HEK293 (cell line): Measurements from ENCODE around the gene TSR3.

Experiments
- CTCF ChIA-PET: fragments of 350-600 bp; formaldehyde crosslinking; extraction: SDS; loops from one replicate; lab custom pipeline; 2021; ENCODE audit warnings: antibody characterized with exemption; lab: Yijun Ruan, JAX
- POLR2A ChIA-PET: fragments of 300-600 bp; formaldehyde crosslinking; extraction: SDS; loops from one replicate; lab custom pipeline; 2020; ENCODE audit warnings: antibody characterized with exemption, inconsistent platforms; lab: Yijun Ruan, JAX
- H3K27ac ChIP-seq: fragments of 200-500 bp; sonication (Bioruptor generic); 2 replicates; pipeline ENCODE4 v1.5.1; 2014; ENCODE audit warnings: low read depth, low read length, control low read depth, inconsistent platforms; ENCODE audit errors: extremely low read depth
- H3K36me3 ChIP-seq, 2 experiments: fragments of 200-500 bp in 1 of 2; sonication (Bioruptor generic) in 1 of 2; 1 replicate in 1 of 2; 2 replicates in 1 of 2; pipeline ENCODE4 v1.5.1; 2014 to 2017; ENCODE audit warnings: inconsistent platforms in 2 of 2, low read length in 2 of 2; ENCODE audit not compliant: control insufficient read depth in 2 of 2, insufficient read depth in 1 of 2
- H3K4me1 ChIP-seq: fragments of 200-500 bp; sonication (Bioruptor generic); 2 replicates; pipeline ENCODE4 v1.5.1; 2014; ENCODE audit warnings: mild to moderate bottlenecking, low read length, inconsistent platforms; ENCODE audit not compliant: control insufficient read depth, insufficient read depth
- H3K4me3 ChIP-seq: 2 replicates; pipeline ENCODE4 v1.5.1; 2011; ENCODE audit warnings: low read depth, mild to moderate bottlenecking, control low read depth, low read length, moderate library complexity
- H3K9me3 ChIP-seq: fragments of 200-500 bp; sonication (Bioruptor generic); 2 replicates; pipeline ENCODE4 v1.5.1; 2014; ENCODE audit warnings: low read depth, low read length, inconsistent platforms; ENCODE audit not compliant: control insufficient read depth, insufficient read depth
- EGR2 ChIP-seq: fragments of 450-650 bp; formaldehyde crosslinking; IDR thresholded peaks from 2 replicates; pipeline ENCODE4 v1.5.1; 2016; ENCODE audit warnings: low read depth, missing biosample characterization, missing genetic modification characterization
- FEZF1 ChIP-seq: fragments of 450-650 bp; formaldehyde crosslinking; IDR thresholded peaks from 2 replicates; pipeline ENCODE4 v1.5.1; 2016; ENCODE audit warnings: missing biosample characterization, missing genetic modification characterization
- KLF1 ChIP-seq: fragments of 450-650 bp; formaldehyde crosslinking; IDR thresholded peaks from 2 replicates; pipeline ENCODE4 v1.5.1; 2016; ENCODE audit warnings: missing biosample characterization, missing genetic modification characterization
- SCRT1 ChIP-seq: fragments of 450-650 bp; formaldehyde crosslinking; IDR thresholded peaks from 2 replicates; pipeline ENCODE4 v1.5.1; 2016; ENCODE audit warnings: missing biosample characterization, missing genetic modification characterization, borderline replicate concordance
- SCRT2 ChIP-seq: fragments of 450-650 bp; formaldehyde crosslinking; IDR thresholded peaks from 2 replicates; pipeline ENCODE4 v1.5.1; 2016; ENCODE audit warnings: missing biosample characterization, missing genetic modification characterization
- ZBTB20 ChIP-seq: fragments of 450-650 bp; formaldehyde crosslinking; IDR thresholded peaks from 2 replicates; pipeline ENCODE4 v1.5.1; 2016; ENCODE audit warnings: missing biosample characterization, missing genetic modification characterization
- ZBTB21 ChIP-seq: fragments of 450-650 bp; formaldehyde crosslinking; IDR thresholded peaks from 2 replicates; pipeline ENCODE4 v1.5.1; 2017; ENCODE audit warnings: missing biosample characterization, missing genetic modification characterization
- ZBTB7A ChIP-seq: fragments of 450-650 bp; formaldehyde crosslinking; IDR thresholded peaks from 2 replicates; pipeline ENCODE4 v1.5.1; 2016; ENCODE audit warnings: low read depth, missing biosample characterization, missing genetic modification characterization
- ZBTB8A ChIP-seq: fragments of 450-650 bp; formaldehyde crosslinking; IDR thresholded peaks from 2 replicates; pipeline ENCODE4 v1.5.1; 2016; ENCODE audit warnings: missing biosample characterization, missing genetic modification characterization
- ZEB2 ChIP-seq: fragments of 450-650 bp; formaldehyde crosslinking; IDR thresholded peaks from 2 replicates; pipeline ENCODE4 v1.5.1; 2016; ENCODE audit warnings: missing biosample characterization, missing genetic modification characterization
- ZFHX2 ChIP-seq: fragments of 450-650 bp; formaldehyde crosslinking; conservative IDR thresholded peaks from 2 replicates; pipeline ENCODE4 v1.5.1; 2016; ENCODE audit warnings: missing biosample characterization, missing genetic modification characterization
- ZNF146 ChIP-seq: fragments of 450-650 bp; formaldehyde crosslinking; IDR thresholded peaks from 2 replicates; pipeline ENCODE4 v1.5.1; 2016; ENCODE audit warnings: missing biosample characterization, missing genetic modification characterization
- ZNF157 ChIP-seq: fragments of 450-650 bp; formaldehyde crosslinking; IDR thresholded peaks from 2 replicates; pipeline ENCODE4 v1.5.1; 2016; ENCODE audit warnings: missing biosample characterization, missing genetic modification characterization
- ZNF169 ChIP-seq: fragments of 450-650 bp; formaldehyde crosslinking; IDR thresholded peaks from 2 replicates; pipeline ENCODE4 v1.5.1; 2016; ENCODE audit warnings: missing biosample characterization, missing genetic modification characterization
- ZNF274 ChIP-seq, 2 experiments: fragments of 200-500 bp in 1 of 2; fragments of 450-650 bp in 1 of 2; sonication (Bioruptor generic) in 1 of 2; formaldehyde crosslinking in 1 of 2; IDR thresholded peaks; 2 replicates each; pipeline versions ENCODE4 v1.5.1 to v1.6.1; 2014 to 2016; ENCODE audit warnings: borderline replicate concordance in 1 of 2, inconsistent platforms in 1 of 2, low read length in 1 of 2, missing biosample characterization in 1 of 2, missing genetic modification characterization in 1 of 2
- ZNF335 ChIP-seq: fragments of 450-650 bp; formaldehyde crosslinking; conservative IDR thresholded peaks from 2 replicates; pipeline ENCODE4 v1.5.1; 2016; ENCODE audit warnings: missing biosample characterization, missing genetic modification characterization
- ZNF37A ChIP-seq: fragments of 450-650 bp; IDR thresholded peaks from 2 replicates; pipeline ENCODE4 v1.5.1; 2018; ENCODE audit warnings: missing biosample characterization, missing genetic modification characterization
- ZNF394 ChIP-seq: fragments of 450-650 bp; formaldehyde crosslinking; IDR thresholded peaks from 2 replicates; pipeline ENCODE4 v1.5.1; 2016; ENCODE audit warnings: missing biosample characterization, missing genetic modification characterization, mild to moderate bottlenecking, moderate library complexity, borderline replicate concordance
- ZNF416 ChIP-seq: fragments of 450-650 bp; formaldehyde crosslinking; IDR thresholded peaks from 2 replicates; pipeline ENCODE4 v1.5.1; 2016; ENCODE audit warnings: missing biosample characterization, missing genetic modification characterization
- ZNF473 ChIP-seq: fragments of 450-650 bp; formaldehyde crosslinking; IDR thresholded peaks from 2 replicates; pipeline ENCODE4 v1.5.1; 2017; ENCODE audit warnings: missing biosample characterization, missing genetic modification characterization
- ZNF510 ChIP-seq: fragments of 450-650 bp; formaldehyde crosslinking; IDR thresholded peaks from 2 replicates; pipeline ENCODE4 v1.5.1; 2018; ENCODE audit warnings: mild to moderate bottlenecking, missing genetic modification characterization, missing biosample characterization; ENCODE audit not compliant: insufficient replicate concordance
- ZNF529 ChIP-seq: fragments of 450-650 bp; formaldehyde crosslinking; IDR thresholded peaks from 2 replicates; pipeline ENCODE4 v1.5.1; 2017; ENCODE audit warnings: missing genetic modification characterization, missing biosample characterization; ENCODE audit not compliant: insufficient replicate concordance
- ZNF549 ChIP-seq: fragments of 450-650 bp; IDR thresholded peaks from 2 replicates; pipeline ENCODE4 v1.5.1; 2018; ENCODE audit warnings: missing biosample characterization, missing genetic modification characterization, mild to moderate bottlenecking, inconsistent platforms, moderate library complexity
- ZNF624 ChIP-seq: fragments of 450-650 bp; formaldehyde crosslinking; IDR thresholded peaks from 2 replicates; pipeline ENCODE4 v1.5.1; 2017; ENCODE audit warnings: missing biosample characterization, missing genetic modification characterization
- ZNF670 ChIP-seq: fragments of 450-650 bp; formaldehyde crosslinking; IDR thresholded peaks from 2 replicates; pipeline ENCODE4 v1.5.1; 2016; ENCODE audit warnings: missing biosample characterization, missing genetic modification characterization, low read depth
- ZNF677 ChIP-seq: fragments of 450-650 bp; IDR thresholded peaks from 2 replicates; pipeline ENCODE4 v1.5.0; 2018; ENCODE audit warnings: missing biosample characterization, mild to moderate bottlenecking, missing genetic modification characterization, moderate library complexity
- ZSCAN16 ChIP-seq: fragments of 450-650 bp; formaldehyde crosslinking; IDR thresholded peaks from 2 replicates; pipeline ENCODE4 v1.5.1; 2016; ENCODE audit warnings: missing biosample characterization, missing genetic modification characterization
- ZXDB ChIP-seq: fragments of 450-650 bp; formaldehyde crosslinking; IDR thresholded peaks from 2 replicates; pipeline ENCODE4 v1.5.1; 2016; ENCODE audit warnings: missing biosample characterization, missing genetic modification characterization
- TF ChIP-seq, protein P1 (sequence below): fragments of 450-650 bp; formaldehyde crosslinking; IDR thresholded peaks from 2 replicates; pipeline ENCODE4 v1.5.1; 2016; ENCODE audit warnings: missing biosample characterization, missing genetic modification characterization, low read depth
- TF ChIP-seq, protein P2 (sequence below): fragments of 450-650 bp; formaldehyde crosslinking; IDR thresholded peaks from 2 replicates; pipeline ENCODE4 v1.5.1; 2016; ENCODE audit warnings: missing biosample characterization, missing genetic modification characterization

The TSR3 gene

DNA sequence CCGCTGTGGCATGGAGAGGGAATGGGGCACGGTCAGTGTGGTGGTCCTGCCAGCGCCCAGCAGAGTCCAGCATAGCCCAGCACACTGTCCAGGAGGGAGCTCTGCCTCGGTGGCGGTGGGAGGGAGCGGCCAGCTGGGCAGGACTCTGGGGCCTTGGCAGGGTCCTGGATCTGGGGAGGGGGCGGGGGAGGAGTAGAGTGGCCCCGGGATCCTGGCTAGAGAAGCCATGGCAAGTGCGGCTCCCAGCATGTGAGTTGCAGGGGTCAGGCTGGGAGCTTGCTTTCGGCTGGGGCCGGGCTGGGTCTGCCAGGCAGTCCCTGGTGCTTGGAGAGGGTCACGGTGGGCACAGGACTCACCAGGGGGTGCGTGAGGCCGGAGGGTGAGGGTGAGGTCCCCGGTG, 3.9 kb upstream of the TSR3 start (continued):
- no peak for TF ChIP-seq ZNF677 (tag by site-specific recombination)
- TF ChIP-seq ZNF549 (tag by site-specific recombination), result no peak
- no peak for TF ChIP-seq ZNF37A (tag by site-specific recombination)

DNA sequence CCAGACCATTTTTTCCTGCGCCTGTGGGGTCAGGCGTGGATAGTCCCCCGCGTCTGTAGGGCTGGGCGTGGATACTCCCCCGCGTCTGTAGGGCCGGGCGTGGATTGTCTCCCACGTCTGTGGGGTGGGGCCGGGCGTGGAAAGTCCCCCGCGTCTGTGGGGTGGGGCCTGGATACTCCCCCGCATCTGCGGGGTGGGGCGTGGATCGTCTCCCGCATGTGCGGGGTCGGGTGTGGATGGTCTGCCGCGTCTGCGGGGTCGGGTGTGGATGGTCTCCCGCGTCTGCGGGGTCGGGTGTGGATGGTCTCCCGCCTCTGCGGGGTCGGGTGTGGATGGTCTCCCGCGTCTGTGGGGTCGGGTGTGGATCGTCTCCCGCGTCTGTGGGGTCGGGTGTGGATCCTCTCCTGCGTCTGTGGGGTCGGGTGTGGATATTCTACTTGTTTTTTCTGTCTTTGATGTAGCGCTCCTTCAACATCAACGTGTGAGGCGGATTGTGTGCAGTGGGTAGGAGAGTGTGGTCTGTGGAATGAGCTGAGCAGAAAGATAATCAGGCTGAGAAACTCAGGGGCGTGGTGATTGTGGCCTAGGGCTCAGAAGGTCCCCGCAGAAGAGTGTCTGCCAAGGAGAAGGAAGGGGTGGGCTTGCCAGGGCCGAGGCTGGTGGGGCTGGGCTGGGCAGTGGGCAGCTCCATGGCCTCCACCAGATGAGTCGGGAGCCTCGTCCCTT, 3.3 kb upstream of the TSR3 start:
- CTCF ChIA-PET, result interaction anchor here (0.8 kb wide), 1 partner anchor 9 kb away, joined by 5 read pairs; no protein-coding TSS in a partner anchor
- no peaks in the 10 kb centered on the region for H3K9me3 ChIP-seq
- no peak overlapping the region for H3K4me3 ChIP-seq
- H3K36me3 ChIP-seq, result peaks cover 0 to 17% of the 10 kb centered on the region in 2 experiments; a peak in 2 of 3 replicates
- H3K4me1 ChIP-seq, result peaks cover 5% of the 10 kb centered on the region; the same call in 1 of the 2 replicates
- peak; percentile 33 for TF ChIP-seq EGR2
- TF ChIP-seq ZNF624 (tag by site-specific recombination), result no peak
- TF ChIP-seq ZNF169, result no peak
- no peak for TF ChIP-seq ZEB2 (tag by site-specific recombination)
- no peak for TF ChIP-seq ZNF274 (IDR thresholded peaks at IDR 0.05; ENCODE audit: low read length)
- TF ChIP-seq ZNF274 (tag by site-specific recombination; IDR thresholded peaks at IDR 0.05; ENCODE audit: borderline replicate concordance), result no peak
- TF ChIP-seq ZNF416 (tag by site-specific recombination), result no peak
- no peak for TF ChIP-seq ZXDB (tag by site-specific recombination)
- TF ChIP-seq ZNF529 (tag by site-specific recombination), result no peak
- TF ChIP-seq, protein P1, sequence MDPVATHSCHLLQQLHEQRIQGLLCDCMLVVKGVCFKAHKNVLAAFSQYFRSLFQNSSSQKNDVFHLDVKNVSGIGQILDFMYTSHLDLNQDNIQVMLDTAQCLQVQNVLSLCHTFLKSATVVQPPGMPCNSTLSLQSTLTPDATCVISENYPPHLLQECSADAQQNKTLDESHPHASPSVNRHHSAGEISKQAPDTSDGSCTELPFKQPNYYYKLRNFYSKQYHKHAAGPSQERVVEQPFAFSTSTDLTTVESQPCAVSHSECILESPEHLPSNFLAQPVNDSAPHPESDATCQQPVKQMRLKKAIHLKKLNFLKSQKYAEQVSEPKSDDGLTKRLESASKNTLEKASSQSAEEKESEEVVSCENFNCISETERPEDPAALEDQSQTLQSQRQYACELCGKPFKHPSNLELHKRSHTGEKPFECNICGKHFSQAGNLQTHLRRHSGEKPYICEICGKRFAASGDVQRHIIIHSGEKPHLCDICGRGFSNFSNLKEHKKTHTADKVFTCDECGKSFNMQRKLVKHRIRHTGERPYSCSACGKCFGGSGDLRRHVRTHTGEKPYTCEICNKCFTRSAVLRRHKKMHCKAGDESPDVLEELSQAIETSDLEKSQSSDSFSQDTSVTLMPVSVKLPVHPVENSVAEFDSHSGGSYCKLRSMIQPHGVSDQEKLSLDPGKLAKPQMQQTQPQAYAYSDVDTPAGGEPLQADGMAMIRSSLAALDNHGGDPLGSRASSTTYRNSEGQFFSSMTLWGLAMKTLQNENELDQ (tag by site-specific recombination), result no peak
- no peak for TF ChIP-seq ZNF670 (tag by site-specific recombination)
- peak; percentile 50; the same call in 1 of the 2 replicates for TF ChIP-seq KLF1
- no peak for TF ChIP-seq SCRT1 (tag by site-specific recombination)
- TF ChIP-seq, protein P2, sequence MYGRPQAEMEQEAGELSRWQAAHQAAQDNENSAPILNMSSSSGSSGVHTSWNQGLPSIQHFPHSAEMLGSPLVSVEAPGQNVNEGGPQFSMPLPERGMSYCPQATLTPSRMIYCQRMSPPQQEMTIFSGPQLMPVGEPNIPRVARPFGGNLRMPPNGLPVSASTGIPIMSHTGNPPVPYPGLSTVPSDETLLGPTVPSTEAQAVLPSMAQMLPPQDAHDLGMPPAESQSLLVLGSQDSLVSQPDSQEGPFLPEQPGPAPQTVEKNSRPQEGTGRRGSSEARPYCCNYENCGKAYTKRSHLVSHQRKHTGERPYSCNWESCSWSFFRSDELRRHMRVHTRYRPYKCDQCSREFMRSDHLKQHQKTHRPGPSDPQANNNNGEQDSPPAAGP (tag by site-specific recombination), result no peak
- no peak for TF ChIP-seq ZNF394 (tag by site-specific recombination)
- no peak for TF ChIP-seq FEZF1 (tag by site-specific recombination)
- TF ChIP-seq, all 188 proteins: peak for 2
- POLR2A ChIA-PET, result no interaction called here
- no peak overlapping the region for H3K27ac ChIP-seq

DNA sequence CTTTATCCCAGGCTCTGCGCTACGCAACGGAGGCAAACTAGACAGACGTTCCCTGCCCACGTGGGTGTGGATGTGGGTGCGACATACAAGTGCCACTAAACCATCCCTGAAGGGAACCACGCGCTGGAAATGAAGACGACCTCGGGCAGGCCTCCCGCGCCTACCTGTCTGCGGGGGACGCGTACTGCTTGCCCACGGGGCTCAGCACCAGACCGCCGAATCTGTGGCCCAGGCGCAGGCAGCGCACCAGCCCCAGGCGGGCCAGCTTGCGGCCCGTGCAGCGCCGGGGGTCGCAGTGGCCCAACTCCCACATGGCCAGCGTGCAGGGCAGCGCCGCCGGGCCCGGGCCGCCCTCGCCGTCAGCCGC, 480 bp downstream of the TSR3 start:
- Histone ChIP-seq H3K36me3 (peaks cover 0 to 34% of the 10 kb centered on the region in 2 experiments; a peak in 1 of 3 replicates), H3K9me3 (no peaks in the 10 kb centered on the region), H3K4me3 (peak overlapping the region; percentile 96), H3K27ac (peak overlapping the region; percentile 47; the same call in 1 of the 2 replicates), H3K4me1 (peaks cover 5% of the 10 kb centered on the region; the same call in 1 of the 2 replicates)
- ChIA-PET POLR2A (interaction anchor here (1.1 kb wide), 1 partner anchor 8 kb away, joined by 4 read pairs; no protein-coding TSS in a partner anchor), CTCF (interaction anchor here (0.6 kb wide), 1 partner anchor 61 kb away, joined by 3 read pairs; no protein-coding TSS in a partner anchor)
- TF ChIP-seq ZBTB7A (tag by site-specific recombination) (no peak), ZBTB8A (tag by site-specific recombination) (no peak), ZNF335 (peak; percentile 59), ZSCAN16 (tag by site-specific recombination) (no peak), ZBTB21 (tag by site-specific recombination) (no peak), ZFHX2 (tag by site-specific recombination) (peak; percentile 80), ZNF473 (tag by site-specific recombination) (no peak), SCRT2 (tag by site-specific recombination) (no peak), ZNF510 (tag by site-specific recombination) (no peak), ZNF157 (tag by site-specific recombination) (no peak), ZBTB20 (tag by site-specific recombination) (no peak), ZNF146 (tag by site-specific recombination) (no peak)
